ENCODE data around the gene G6PD.

G6PD gene

GRCh38 chrX:154511761-154512160 lies 34.9 kb downstream of the G6PD start:
- TF ChIP-seq GLIS3 (CRISPR knock-in tag; IDR thresholded peaks at IDR 0.05) = no peak
- TF ChIP-seq, protein P1, sequence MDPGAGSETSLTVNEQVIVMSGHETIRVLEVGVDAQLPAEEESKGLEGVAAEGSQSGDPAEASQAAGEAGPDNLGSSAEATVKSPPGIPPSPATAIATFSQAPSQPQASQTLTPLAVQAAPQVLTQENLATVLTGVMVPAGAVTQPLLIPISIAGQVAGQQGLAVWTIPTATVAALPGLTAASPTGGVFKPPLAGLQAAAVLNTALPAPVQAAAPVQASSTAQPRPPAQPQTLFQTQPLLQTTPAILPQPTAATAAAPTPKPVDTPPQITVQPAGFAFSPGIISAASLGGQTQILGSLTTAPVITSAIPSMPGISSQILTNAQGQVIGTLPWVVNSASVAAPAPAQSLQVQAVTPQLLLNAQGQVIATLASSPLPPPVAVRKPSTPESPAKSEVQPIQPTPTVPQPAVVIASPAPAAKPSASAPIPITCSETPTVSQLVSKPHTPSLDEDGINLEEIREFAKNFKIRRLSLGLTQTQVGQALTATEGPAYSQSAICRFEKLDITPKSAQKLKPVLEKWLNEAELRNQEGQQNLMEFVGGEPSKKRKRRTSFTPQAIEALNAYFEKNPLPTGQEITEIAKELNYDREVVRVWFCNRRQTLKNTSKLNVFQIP (CRISPR knock-in tag; IDR thresholded peaks at IDR 0.05; ENCODE audit: borderline replicate concordance, low read depth) = no peak
- TF ChIP-seq TOX (CRISPR knock-in tag; IDR thresholded peaks at IDR 0.05; ENCODE audit: borderline replicate concordance) = no peak
- no peak for TF ChIP-seq RARB (CRISPR knock-in tag; IDR thresholded peaks at IDR 0.05)
- no peak for TF ChIP-seq ZNF70 (CRISPR knock-in tag; IDR thresholded peaks at IDR 0.05)
- no peak for TF ChIP-seq ZFP30 (CRISPR knock-in tag; IDR thresholded peaks at IDR 0.05)
- TF ChIP-seq ZNF8 (CRISPR knock-in tag; IDR thresholded peaks at IDR 0.05) = no peak
- no peak for TF ChIP-seq SNAI2 (CRISPR knock-in tag; IDR thresholded peaks at IDR 0.05)
- TF ChIP-seq ESRRG (CRISPR knock-in tag; IDR thresholded peaks at IDR 0.05) = no peak
- no peak for TF ChIP-seq ISL1 (CRISPR knock-in tag; IDR thresholded peaks at IDR 0.05)
- no peak for ATAC-seq

- ATAC-seq = no peak
- TF ChIP-seq GLIS3 (CRISPR knock-in tag; IDR thresholded peaks at IDR 0.05) (no peak), TCF4 (CRISPR knock-in tag; IDR thresholded peaks at IDR 0.05; ENCODE audit: borderline replicate concordance) (no peak), ZNF565 (CRISPR knock-in tag; conservative IDR thresholded peaks at IDR 0.05; ENCODE audit: low read depth) (no peak), ISL1 (CRISPR knock-in tag; IDR thresholded peaks at IDR 0.05) (no peak), ESRRG (CRISPR knock-in tag; IDR thresholded peaks at IDR 0.05) (no peak), ZFP30 (CRISPR knock-in tag; IDR thresholded peaks at IDR 0.05) (no peak), BACH2 (CRISPR knock-in tag; IDR thresholded peaks at IDR 0.05; ENCODE audit: borderline replicate concordance) (no peak), PPARA (CRISPR knock-in tag; IDR thresholded peaks at IDR 0.05; ENCODE audit: borderline replicate concordance) (no peak)
- TF ChIP-seq, protein P2, sequence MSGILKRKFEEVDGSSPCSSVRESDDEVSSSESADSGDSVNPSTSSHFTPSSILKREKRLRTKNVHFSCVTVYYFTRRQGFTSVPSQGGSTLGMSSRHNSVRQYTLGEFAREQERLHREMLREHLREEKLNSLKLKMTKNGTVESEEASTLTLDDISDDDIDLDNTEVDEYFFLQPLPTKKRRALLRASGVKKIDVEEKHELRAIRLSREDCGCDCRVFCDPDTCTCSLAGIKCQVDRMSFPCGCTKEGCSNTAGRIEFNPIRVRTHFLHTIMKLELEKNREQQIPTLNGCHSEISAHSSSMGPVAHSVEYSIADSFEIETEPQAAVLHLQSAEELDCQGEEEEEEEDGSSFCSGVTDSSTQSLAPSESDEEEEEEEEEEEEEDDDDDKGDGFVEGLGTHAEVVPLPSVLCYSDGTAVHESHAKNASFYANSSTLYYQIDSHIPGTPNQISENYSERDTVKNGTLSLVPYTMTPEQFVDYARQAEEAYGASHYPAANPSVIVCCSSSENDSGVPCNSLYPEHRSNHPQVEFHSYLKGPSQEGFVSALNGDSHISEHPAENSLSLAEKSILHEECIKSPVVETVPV (CRISPR knock-in tag; IDR thresholded peaks at IDR 0.05) = no peak
- TF ChIP-seq, protein P3, sequence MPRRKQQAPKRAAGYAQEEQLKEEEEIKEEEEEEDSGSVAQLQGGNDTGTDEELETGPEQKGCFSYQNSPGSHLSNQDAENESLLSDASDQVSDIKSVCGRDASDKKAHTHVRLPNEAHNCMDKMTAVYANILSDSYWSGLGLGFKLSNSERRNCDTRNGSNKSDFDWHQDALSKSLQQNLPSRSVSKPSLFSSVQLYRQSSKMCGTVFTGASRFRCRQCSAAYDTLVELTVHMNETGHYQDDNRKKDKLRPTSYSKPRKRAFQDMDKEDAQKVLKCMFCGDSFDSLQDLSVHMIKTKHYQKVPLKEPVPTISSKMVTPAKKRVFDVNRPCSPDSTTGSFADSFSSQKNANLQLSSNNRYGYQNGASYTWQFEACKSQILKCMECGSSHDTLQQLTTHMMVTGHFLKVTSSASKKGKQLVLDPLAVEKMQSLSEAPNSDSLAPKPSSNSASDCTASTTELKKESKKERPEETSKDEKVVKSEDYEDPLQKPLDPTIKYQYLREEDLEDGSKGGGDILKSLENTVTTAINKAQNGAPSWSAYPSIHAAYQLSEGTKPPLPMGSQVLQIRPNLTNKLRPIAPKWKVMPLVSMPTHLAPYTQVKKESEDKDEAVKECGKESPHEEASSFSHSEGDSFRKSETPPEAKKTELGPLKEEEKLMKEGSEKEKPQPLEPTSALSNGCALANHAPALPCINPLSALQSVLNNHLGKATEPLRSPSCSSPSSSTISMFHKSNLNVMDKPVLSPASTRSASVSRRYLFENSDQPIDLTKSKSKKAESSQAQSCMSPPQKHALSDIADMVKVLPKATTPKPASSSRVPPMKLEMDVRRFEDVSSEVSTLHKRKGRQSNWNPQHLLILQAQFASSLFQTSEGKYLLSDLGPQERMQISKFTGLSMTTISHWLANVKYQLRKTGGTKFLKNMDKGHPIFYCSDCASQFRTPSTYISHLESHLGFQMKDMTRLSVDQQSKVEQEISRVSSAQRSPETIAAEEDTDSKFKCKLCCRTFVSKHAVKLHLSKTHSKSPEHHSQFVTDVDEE (CRISPR knock-in tag; IDR thresholded peaks at IDR 0.05) = no peak
- TF ChIP-seq, protein P1 (CRISPR knock-in tag; IDR thresholded peaks at IDR 0.05; ENCODE audit: borderline replicate concordance, low read depth) = no peak
Measured at GRCh38 chrX:154509455-154509854, 37.2 kb downstream of the G6PD start.

- no peak for ATAC-seq
- no peak for TF ChIP-seq GLIS3 (CRISPR knock-in tag; IDR thresholded peaks at IDR 0.05)
- TF ChIP-seq ZNF8 (CRISPR knock-in tag; IDR thresholded peaks at IDR 0.05) = no peak
- TF ChIP-seq ZFP30 (CRISPR knock-in tag; IDR thresholded peaks at IDR 0.05) = no peak
- no peak for TF ChIP-seq RARB (CRISPR knock-in tag; IDR thresholded peaks at IDR 0.05)
- no peak for TF ChIP-seq ISL1 (CRISPR knock-in tag; IDR thresholded peaks at IDR 0.05)
- TF ChIP-seq, protein P4, sequence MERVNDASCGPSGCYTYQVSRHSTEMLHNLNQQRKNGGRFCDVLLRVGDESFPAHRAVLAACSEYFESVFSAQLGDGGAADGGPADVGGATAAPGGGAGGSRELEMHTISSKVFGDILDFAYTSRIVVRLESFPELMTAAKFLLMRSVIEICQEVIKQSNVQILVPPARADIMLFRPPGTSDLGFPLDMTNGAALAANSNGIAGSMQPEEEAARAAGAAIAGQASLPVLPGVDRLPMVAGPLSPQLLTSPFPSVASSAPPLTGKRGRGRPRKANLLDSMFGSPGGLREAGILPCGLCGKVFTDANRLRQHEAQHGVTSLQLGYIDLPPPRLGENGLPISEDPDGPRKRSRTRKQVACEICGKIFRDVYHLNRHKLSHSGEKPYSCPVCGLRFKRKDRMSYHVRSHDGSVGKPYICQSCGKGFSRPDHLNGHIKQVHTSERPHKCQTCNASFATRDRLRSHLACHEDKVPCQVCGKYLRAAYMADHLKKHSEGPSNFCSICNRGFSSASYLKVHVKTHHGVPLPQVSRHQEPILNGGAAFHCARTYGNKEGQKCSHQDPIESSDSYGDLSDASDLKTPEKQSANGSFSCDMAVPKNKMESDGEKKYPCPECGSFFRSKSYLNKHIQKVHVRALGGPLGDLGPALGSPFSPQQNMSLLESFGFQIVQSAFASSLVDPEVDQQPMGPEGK (CRISPR knock-in tag; IDR thresholded peaks at IDR 0.05; ENCODE audit: borderline replicate concordance) = no peak
- TF ChIP-seq, protein P1 (CRISPR knock-in tag; IDR thresholded peaks at IDR 0.05; ENCODE audit: borderline replicate concordance, low read depth) = no peak
- TF ChIP-seq TOX (CRISPR knock-in tag; IDR thresholded peaks at IDR 0.05; ENCODE audit: borderline replicate concordance) = no peak
- TF ChIP-seq ZFP3 (CRISPR knock-in tag; IDR thresholded peaks at IDR 0.05) = no peak
- no peak for TF ChIP-seq PPARA (CRISPR knock-in tag; IDR thresholded peaks at IDR 0.05; ENCODE audit: borderline replicate concordance)
- TF ChIP-seq ESRRG (CRISPR knock-in tag; IDR thresholded peaks at IDR 0.05) = no peak
- TF ChIP-seq ZC3H10 (CRISPR knock-in tag; IDR thresholded peaks at IDR 0.05) = no peak
- TF ChIP-seq, protein P2 (CRISPR knock-in tag; IDR thresholded peaks at IDR 0.05) = no peak
- TF ChIP-seq BACH2 (CRISPR knock-in tag; IDR thresholded peaks at IDR 0.05; ENCODE audit: borderline replicate concordance) = no peak
- TF ChIP-seq ARNTL (CRISPR knock-in tag; IDR thresholded peaks at IDR 0.05; ENCODE audit: borderline replicate concordance, low read depth) = no peak
- TF ChIP-seq SNAI2 (CRISPR knock-in tag; IDR thresholded peaks at IDR 0.05) = no peak
- TF ChIP-seq, protein P5, sequence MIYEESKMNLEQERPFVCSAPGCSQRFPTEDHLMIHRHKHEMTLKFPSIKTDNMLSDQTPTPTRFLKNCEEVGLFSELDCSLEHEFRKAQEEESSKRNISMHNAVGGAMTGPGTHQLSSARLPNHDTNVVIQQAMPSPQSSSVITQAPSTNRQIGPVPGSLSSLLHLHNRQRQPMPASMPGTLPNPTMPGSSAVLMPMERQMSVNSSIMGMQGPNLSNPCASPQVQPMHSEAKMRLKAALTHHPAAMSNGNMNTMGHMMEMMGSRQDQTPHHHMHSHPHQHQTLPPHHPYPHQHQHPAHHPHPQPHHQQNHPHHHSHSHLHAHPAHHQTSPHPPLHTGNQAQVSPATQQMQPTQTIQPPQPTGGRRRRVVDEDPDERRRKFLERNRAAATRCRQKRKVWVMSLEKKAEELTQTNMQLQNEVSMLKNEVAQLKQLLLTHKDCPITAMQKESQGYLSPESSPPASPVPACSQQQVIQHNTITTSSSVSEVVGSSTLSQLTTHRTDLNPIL (CRISPR knock-in tag; IDR thresholded peaks at IDR 0.05; ENCODE audit: low read depth) = no peak
Measured at GRCh38 chrX:154508384-154508745, 38.3 kb downstream of the G6PD start.

Measured in SK-N-SH treated with all-trans-retinoic acid at 6 μM for 48 hours (cell line).